Fibroblast of skin of right biceps (primary cell): ENCODE measurements around the gene FBXL12.
"Not testable (repeated sequence)": the region's sequence is repeated elsewhere in the genome, so short reads cannot be mapped to it uniquely, and the experiment has no call there.

Experiments
- DNase-seq: peaks from one replicate; pipeline ENCODE4 v3.0.0-alpha.2; 2013

The FBXL12 gene

GRCh38 chr19:9836021-9836420 is 17.1 kb upstream of the FBXL12 start:
- peak; percentile 58 for DNase-seq

- DNase-seq = no peak
These were observed 16.6 kb upstream of the FBXL12 start for GRCh38 chr19:9835507-9835949.

- DNase-seq = peak; percentile 99
These were observed 16.0 kb upstream of the FBXL12 start, which contains the start of gene PIN1 for GRCh38 chr19:9834726-9835506. Gene PIN1 (plus strand): TSS chr19:9835318. CDS start chr19:9835345, 27 bp downstream.

- DNase-seq = no peak
These were observed 15.4 kb upstream of the FBXL12 start for GRCh38 chr19:9834307-9834725.

GRCh38 chr19:9828551-9829063 is 9.7 kb upstream of the FBXL12 start:
- DNase-seq = no peak

GRCh38 chr19:9827289-9828238 is 8.7 kb upstream of the FBXL12 start, which contains the start of gene UBL5:
Gene UBL5 (plus strand): TSS chr19:9827918. CDS start chr19:9828338, 420 bp downstream.
- DNase-seq = peak; percentile 82

GRCh38 chr19:9823816-9824215 is 4.9 kb upstream of the FBXL12 start:
- no peak for DNase-seq

- not testable (repeated sequence) for DNase-seq
These were observed 1.2 kb upstream of the FBXL12 start for GRCh38 chr19:9820034-9820433.

- DNase-seq = no peak
These were observed 674 bp upstream of the FBXL12 start for GRCh38 chr19:9819596-9819909.

- DNase-seq = no peak
These were observed 625 bp downstream of the FBXL12 start for GRCh38 chr19:9818175-9818733.

- DNase-seq = no peak
These were observed 7.7 kb downstream of the FBXL12 start for GRCh38 chr19:9811139-9811538.

- no peak for DNase-seq
These were observed 9.7 kb downstream of the FBXL12 start for GRCh38 chr19:9808855-9809824.

GRCh38 chr19:9806803-9807202 is 12.1 kb downstream of the FBXL12 start:
- DNase-seq = no peak

GRCh38 chr19:9801976-9802375 is 16.9 kb downstream of the FBXL12 start:
- DNase-seq = no peak

- no peak for DNase-seq
These were observed 19.7 kb downstream of the FBXL12 start for GRCh38 chr19:9799162-9799561.

GRCh38 chr19:9797871-9798270 is 21.0 kb downstream of the FBXL12 start:
- no peak for DNase-seq

GRCh38 chr19:9796113-9796773 is 22.6 kb downstream of the FBXL12 start:
- peak; percentile 85 for DNase-seq

- peak; percentile 55 for DNase-seq
These were observed 25.7 kb downstream of the FBXL12 start for GRCh38 chr19:9793071-9793591.

- DNase-seq = peak; percentile 93
These were observed 26.4 kb downstream of the FBXL12 start for GRCh38 chr19:9792206-9793070.
